Sigmoid colon (tissue), 7 donors: Measurements from ENCODE around the gene GBP3. TPM values are rescaled to one million over a fixed set of nuclear protein-coding genes. Genes with fewer than 3 reads are reported as not detected.

Experiments used
- DNase-seq: peaks from one replicate; pipeline ENCODE4 v3.0.0-alpha.2; 2019
- H3K27ac ChIP-seq, 4 donors: fragments of 200-600 bp; sonication (generic); one replicate each; pipeline ENCODE4 v1.5.1; 2016 to 2019; ENCODE audit warnings: mild to moderate bottlenecking in 1 of 4
- H3K27me3 ChIP-seq, 3 donors: fragments of 200-600 bp; sonication (generic); one replicate each; pipeline ENCODE4 v1.5.1; 2019; ENCODE audit warnings: mild to moderate bottlenecking in 1 of 3
- H3K36me3 ChIP-seq, 4 donors: fragments of 200-600 bp; sonication (generic); one replicate each; pipeline ENCODE4 v1.5.1; 2016 to 2019
- H3K4me1 ChIP-seq, 4 donors: fragments of 200-600 bp; sonication (generic); one replicate each; pipeline ENCODE4 v1.5.1; 2017 to 2019
- H3K4me3 ChIP-seq, 4 donors: fragments of 200-600 bp; sonication (generic); one replicate each; pipeline ENCODE4 v1.5.1; 2017 to 2019; ENCODE audit warnings: mild to moderate bottlenecking in 2 of 4, moderate library complexity in 1 of 4
- H3K9me3 ChIP-seq, 4 donors: fragments of 200-600 bp in 3 of 4; sonication (generic) in 3 of 4; one replicate each; pipeline versions ENCODE4 v1.5.1 to v1.6.1; 2013 to 2019
- EP300 ChIP-seq, 4 donors: sonication (generic); formaldehyde crosslinking; IDR thresholded peaks; one replicate each; pipeline ENCODE4 v1.6.1; 2017; ENCODE audit warnings: antibody characterized with exemption in 4 of 4
- POLR2A ChIP-seq, 2 donors: fragments of 450-650 bp; IDR thresholded peaks; one replicate each; pipeline ENCODE4 v1.6.1; 2016; ENCODE audit warnings: antibody characterized with exemption in 2 of 2, mild to moderate bottlenecking in 2 of 2, moderate library complexity in 2 of 2
- POLR2AphosphoS5 ChIP-seq, 4 donors: sonication (generic); formaldehyde crosslinking; IDR thresholded peaks; one replicate each; pipeline ENCODE4 v1.6.1; 2017; ENCODE audit warnings: antibody characterized with exemption in 4 of 4
- WGBS, 2 donors: extraction: QIAGEN DNeasy Blood & Tissue Kit; methylation state at CpG; one replicate each; pipeline ENCODE4 v1.1.7; 2013; 5-methylcytosine and 5-hydroxymethylcytosine counted together
- intact Hi-C: fragments of 100-400 bp; cut with DNase I; formaldehyde crosslinking; loops from one replicate; pipeline ENCODE4 v1.15.1; 2023
- polyA plus RNA-seq, 3 donors: library from polyadenylated mRNA; stranded (reverse); fragments of 200-250 nt; gene quantifications; one replicate each; pipeline ENCODE4 v1.2.3, GENCODE V29; 2013
- total RNA-seq, 4 donors: library from RNA; depleted of rRNA; stranded (reverse); fragments of >200 nt; gene quantifications; one replicate each; pipeline ENCODE4 v1.1.0, GENCODE V29; 2016
- TF ChIP-seq, protein P1 (sequence below), 4 experiments: fragments of 450-650 bp in 3 of 4; fragments of 200-600 bp in 1 of 4; IDR thresholded peaks; one replicate each; pipeline ENCODE4 v1.5.1; 2016 to 2019; ENCODE audit warnings: antibody characterized with exemption in 4 of 4, mild to moderate bottlenecking in 3 of 4, moderate library complexity in 2 of 4
- donor health status: healthy with polysubstance abuse.
- donor health status: Bipolar disorder and iron deficiency.
- donor health status: healthy.

GBP3 gene
- total and polyA plus RNA-seq, 7 donors: 6.4 to 66.4 (median 19.6) TPM

DNA sequence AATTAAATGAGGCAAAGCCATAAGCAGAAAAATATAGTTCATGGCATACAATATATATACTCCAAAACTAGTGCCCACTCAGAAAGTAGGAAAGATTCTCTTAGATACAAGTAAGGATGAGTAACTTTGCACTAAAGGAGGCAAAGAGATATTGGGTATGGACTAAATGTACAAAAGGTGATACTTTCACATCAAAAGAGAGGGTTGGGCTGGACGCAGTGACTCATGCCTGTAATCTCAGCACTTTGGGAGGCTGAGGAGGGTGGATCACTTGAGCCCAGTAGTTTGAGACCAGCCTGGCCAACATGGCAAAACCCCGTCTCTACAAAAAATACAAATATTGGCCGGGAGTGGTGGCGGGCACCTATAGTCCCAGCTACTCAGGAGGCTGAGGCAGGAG is 37.0 kb downstream of the GBP3 start:
- peaks cover 0 to 32% (median 16%) of the 10 kb centered on the region in 4 donors for H3K4me1 ChIP-seq
- no peak overlapping the region for H3K4me3 ChIP-seq
- TF ChIP-seq EP300 (IDR thresholded peaks at IDR 0.05) (no peak), POLR2AphosphoS5 (IDR thresholded peaks at IDR 0.05) (no peak), POLR2A (IDR thresholded peaks at IDR 0.05) (no peak)
- TF ChIP-seq, protein P1, sequence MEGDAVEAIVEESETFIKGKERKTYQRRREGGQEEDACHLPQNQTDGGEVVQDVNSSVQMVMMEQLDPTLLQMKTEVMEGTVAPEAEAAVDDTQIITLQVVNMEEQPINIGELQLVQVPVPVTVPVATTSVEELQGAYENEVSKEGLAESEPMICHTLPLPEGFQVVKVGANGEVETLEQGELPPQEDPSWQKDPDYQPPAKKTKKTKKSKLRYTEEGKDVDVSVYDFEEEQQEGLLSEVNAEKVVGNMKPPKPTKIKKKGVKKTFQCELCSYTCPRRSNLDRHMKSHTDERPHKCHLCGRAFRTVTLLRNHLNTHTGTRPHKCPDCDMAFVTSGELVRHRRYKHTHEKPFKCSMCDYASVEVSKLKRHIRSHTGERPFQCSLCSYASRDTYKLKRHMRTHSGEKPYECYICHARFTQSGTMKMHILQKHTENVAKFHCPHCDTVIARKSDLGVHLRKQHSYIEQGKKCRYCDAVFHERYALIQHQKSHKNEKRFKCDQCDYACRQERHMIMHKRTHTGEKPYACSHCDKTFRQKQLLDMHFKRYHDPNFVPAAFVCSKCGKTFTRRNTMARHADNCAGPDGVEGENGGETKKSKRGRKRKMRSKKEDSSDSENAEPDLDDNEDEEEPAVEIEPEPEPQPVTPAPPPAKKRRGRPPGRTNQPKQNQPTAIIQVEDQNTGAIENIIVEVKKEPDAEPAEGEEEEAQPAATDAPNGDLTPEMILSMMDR (IDR thresholded peaks at IDR 0.05): no peak
- peaks cover 0 to 32% (median 0%) of the 10 kb centered on the region in 4 donors for H3K36me3 ChIP-seq
- H3K27ac ChIP-seq: peak overlapping the region in 2 of 4 donors; percentile 35 to 55
- no peak for DNase-seq
- no peaks in the 10 kb centered on the region for H3K27me3 ChIP-seq
- intact Hi-C loops: loop anchor here (5.0 to 10.0 kb wide), 2 partner anchors 829 to 1007 kb away; no protein-coding TSS in a partner anchor
- H3K9me3 ChIP-seq: no peaks in the 10 kb centered on the region
- WGBS, 2 donors: 72 to 85% methylated on average over 4 of the region's 4 CpGs

DNA sequence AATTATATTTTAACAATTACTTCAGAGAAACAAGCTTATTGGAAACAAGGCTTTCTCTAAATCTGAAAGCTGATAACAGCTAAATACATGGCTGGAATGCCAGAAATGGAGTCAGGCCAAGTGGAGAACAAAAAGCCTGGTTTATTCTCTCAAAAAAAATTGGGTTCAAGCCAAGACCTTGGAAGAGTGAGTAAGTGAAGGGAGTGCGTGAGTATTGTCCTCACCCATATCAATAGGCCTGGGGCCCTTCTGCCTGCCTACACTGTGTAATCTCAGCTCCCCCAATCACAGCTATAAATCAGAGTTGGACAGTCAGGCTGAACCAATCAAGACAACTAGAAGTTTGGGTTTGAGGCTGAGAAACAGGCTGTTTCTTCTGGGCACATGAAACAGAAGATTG is 37.6 kb downstream of the GBP3 start:
- DNase-seq: no peak
- TF ChIP-seq EP300 (IDR thresholded peaks at IDR 0.05): no peak
- TF ChIP-seq POLR2AphosphoS5 (IDR thresholded peaks at IDR 0.05): no peak
- no peak for TF ChIP-seq POLR2A (IDR thresholded peaks at IDR 0.05)
- TF ChIP-seq, protein P1 (IDR thresholded peaks at IDR 0.05): no peak
- H3K27me3 ChIP-seq: no peaks in the 10 kb centered on the region
- intact Hi-C loops: loop anchor here (5.0 to 10.0 kb wide), 2 partner anchors 830 to 1007 kb away; no protein-coding TSS in a partner anchor
- H3K9me3 ChIP-seq: no peaks in the 10 kb centered on the region
- H3K27ac ChIP-seq: peak overlapping the region; percentile 20 to 55 (median 45)
- peaks cover 0 to 38% (median 22%) of the 10 kb centered on the region in 4 donors for H3K4me1 ChIP-seq
- peaks cover 0 to 32% (median 0%) of the 10 kb centered on the region in 4 donors for H3K36me3 ChIP-seq
- H3K4me3 ChIP-seq: no peak overlapping the region
- WGBS, 2 donors: 7 to 51% methylated on average over 1 of the region's 1 CpG

DNA sequence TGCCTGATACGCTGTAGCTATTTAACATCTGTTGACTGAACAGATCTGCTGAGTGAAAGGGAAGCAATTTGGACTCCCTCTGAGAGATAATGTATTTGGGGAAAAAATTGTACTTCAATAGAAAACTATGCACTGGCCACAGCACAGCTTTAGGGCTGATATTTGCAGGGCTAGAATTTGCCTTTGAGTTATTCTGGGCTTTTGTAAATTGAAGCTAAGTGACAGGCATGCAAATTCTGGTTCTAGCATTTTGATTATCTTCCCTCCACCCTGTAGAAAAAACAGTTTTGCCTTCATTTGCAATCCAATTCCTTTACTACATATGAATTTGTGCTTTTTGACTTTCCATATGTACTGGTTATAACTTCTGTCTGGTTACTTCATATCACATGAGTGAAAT is 38.1 kb downstream of the GBP3 start:
- H3K9me3 ChIP-seq: no peaks in the 10 kb centered on the region
- peak overlapping the region in 1 of 4 donors; percentile 1 for H3K4me3 ChIP-seq
- H3K27me3 ChIP-seq: no peaks in the 10 kb centered on the region
- DNase-seq: no peak
- peaks cover 0 to 43% (median 27%) of the 10 kb centered on the region in 4 donors for H3K4me1 ChIP-seq
- H3K27ac ChIP-seq: peak overlapping the region; percentile 20 to 55 (median 45)
- WGBS, 2 donors: 73 to 80% methylated on average over 1 of the region's 1 CpG
- peaks cover 0 to 32% (median 0%) of the 10 kb centered on the region in 4 donors for H3K36me3 ChIP-seq
- TF ChIP-seq POLR2AphosphoS5 (IDR thresholded peaks at IDR 0.05): no peak
- TF ChIP-seq, protein P1 (IDR thresholded peaks at IDR 0.05): no peak
- TF ChIP-seq POLR2A (IDR thresholded peaks at IDR 0.05): no peak
- no peak for TF ChIP-seq EP300 (IDR thresholded peaks at IDR 0.05)
- intact Hi-C loops: loop anchor here (10.0 kb wide), 1 partner anchor 830 kb away; no protein-coding TSS in a partner anchor

DNA sequence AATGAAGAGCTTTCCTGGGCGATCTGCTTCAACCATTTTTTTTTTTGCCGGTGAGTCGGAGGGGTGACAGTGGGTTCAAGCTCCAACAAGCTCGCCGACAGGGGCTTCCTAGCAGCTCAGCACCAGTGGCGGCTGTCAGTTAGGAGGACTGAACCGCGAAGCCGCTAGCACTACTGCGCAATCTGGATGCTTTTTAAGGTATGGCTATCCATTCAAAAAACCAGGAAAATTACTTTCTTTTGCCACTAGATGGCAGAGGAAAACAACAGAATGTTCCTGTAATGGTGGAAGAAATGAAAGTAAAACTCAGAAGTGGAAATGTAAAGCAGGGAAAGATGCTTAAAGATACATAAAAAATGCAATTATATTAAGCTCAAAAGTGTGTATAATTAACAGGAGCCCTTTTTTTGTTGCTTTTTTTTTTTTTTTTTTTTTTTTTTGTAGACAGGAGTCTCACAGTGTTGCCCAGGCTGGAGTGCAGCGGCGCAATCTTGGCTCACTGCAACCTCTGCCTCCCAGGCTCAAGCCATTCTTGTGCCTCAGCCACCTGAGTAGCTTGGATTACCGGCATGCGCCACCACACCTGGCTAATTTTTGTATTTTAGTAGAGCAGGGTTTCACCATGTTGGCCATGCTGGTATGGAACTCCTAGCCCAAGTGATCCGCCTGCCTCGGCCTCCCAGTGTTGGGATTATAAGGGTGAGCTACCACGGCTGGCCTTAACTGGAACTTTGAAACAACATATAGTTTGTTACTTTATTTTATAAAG is 38.7 kb downstream of the GBP3 start:
- peaks cover 0 to 49% (median 33%) of the 10 kb centered on the region in 4 donors for H3K4me1 ChIP-seq
- no peak for DNase-seq
- TF ChIP-seq POLR2AphosphoS5 (IDR thresholded peaks at IDR 0.05) (no peak), EP300 (IDR thresholded peaks at IDR 0.05) (no peak), POLR2A (IDR thresholded peaks at IDR 0.05) (no peak)
- TF ChIP-seq, protein P1 (IDR thresholded peaks at IDR 0.05): peak; percentile 47 to 69 (median 56)
- H3K9me3 ChIP-seq: no peaks in the 10 kb centered on the region
- peaks cover 0 to 32% (median 0%) of the 10 kb centered on the region in 4 donors for H3K36me3 ChIP-seq
- H3K27ac ChIP-seq: peak overlapping the region; percentile 20 to 55 (median 45)
- intact Hi-C loops: loop anchor here (10.0 kb wide), 1 partner anchor 831 kb away; no protein-coding TSS in a partner anchor
- H3K4me3 ChIP-seq: peak overlapping the region in 1 of 4 donors; percentile 1
- H3K27me3 ChIP-seq: no peaks in the 10 kb centered on the region
- WGBS, 2 donors: 72 to 84% methylated on average over 17 of the region's 17 CpGs
